Cardiac septum (tissue), 1 donor: ENCODE results near the gene AOX1. TPM values are rescaled to one million over a fixed set of nuclear protein-coding genes. Genes with fewer than 3 reads are reported as not detected.
"Not testable (repeated sequence)": the region's sequence is repeated elsewhere in the genome, so short reads cannot be mapped to it uniquely, and the experiment has no call there.

Source experiments
- DNase-seq: peaks from one replicate; pipeline ENCODE4 v3.0.0-alpha.2; 2020; ENCODE audit warnings: low spot score
- intact Hi-C: fragments of 100-400 bp; cut with DNase I; formaldehyde crosslinking; loops from one replicate; pipeline ENCODE4 v1.14.0; 2022
- total RNA-seq: library from RNA; stranded (reverse); fragmentation: NEBNext Ultra II Directional; extraction: Animal tissue kit (Norgen Biotek cat#: 25700); gene quantifications from one replicate; pipeline ENCODE4 v1.2.1, GENCODE V29; 2021
- donor health status: DM: no; HTN: no; CAD: no.

Gene AOX1
- total RNA-seq, 1 donor from 2014 or later, result 1.5 TPM

- DNase-seq, result no peak
- intact Hi-C loops, result no loop called here
Measured at GRCh38 chr2:200599206-200599605, 13.4 kb downstream of the AOX1 start.

GRCh38 chr2:200600549-200601225 lies 14.9 kb downstream of the AOX1 start:
- no peak for DNase-seq
- intact Hi-C loops, result no loop called here

- DNase-seq, result no peak
- intact Hi-C loops, result no loop called here
Measured at GRCh38 chr2:200602584-200602983, 16.8 kb downstream of the AOX1 start.

- intact Hi-C loops, result no loop called here
- no peak for DNase-seq
Measured at GRCh38 chr2:200603972-200604371, 18.2 kb downstream of the AOX1 start.

GRCh38 chr2:200604571-200605255 lies 18.9 kb downstream of the AOX1 start:
- intact Hi-C loops, result no loop called here
- DNase-seq, result no peak

- intact Hi-C loops, result no loop called here
- no peak for DNase-seq
Measured at GRCh38 chr2:200608341-200609027, 22.7 kb downstream of the AOX1 start.

- intact Hi-C loops, result no loop called here
- no peak for DNase-seq
Measured at GRCh38 chr2:200609028-200609614, 23.3 kb downstream of the AOX1 start.

- DNase-seq, intact Hi-C loops: not testable (repeated sequence)
Measured at GRCh38 chr2:200610217-200610616, 24.4 kb downstream of the AOX1 start.

- intact Hi-C loops, result no loop called here
- DNase-seq, result no peak
Measured at GRCh38 chr2:200613692-200614091, 27.9 kb downstream of the AOX1 start.

- intact Hi-C loops, result no loop called here
- no peak for DNase-seq
Measured at GRCh38 chr2:200614249-200614648, 28.4 kb downstream of the AOX1 start.

GRCh38 chr2:200615247-200615646 lies 29.4 kb downstream of the AOX1 start:
- no peak for DNase-seq
- intact Hi-C loops, result no loop called here

- DNase-seq, result no peak
- intact Hi-C loops, result no loop called here
Measured at GRCh38 chr2:200616193-200616592, 30.4 kb downstream of the AOX1 start.

GRCh38 chr2:200616656-200617055 lies 30.8 kb downstream of the AOX1 start:
- DNase-seq, result no peak
- intact Hi-C loops, result no loop called here

- DNase-seq, result no peak
- intact Hi-C loops, result no loop called here
Measured at GRCh38 chr2:200617156-200618053, 31.6 kb downstream of the AOX1 start.

GRCh38 chr2:200618054-200618419 lies 32.2 kb downstream of the AOX1 start:
- DNase-seq, result no peak
- intact Hi-C loops, result no loop called here

- intact Hi-C loops, result no loop called here
- DNase-seq, result no peak
Measured at GRCh38 chr2:200618590-200619021, 32.8 kb downstream of the AOX1 start.

GRCh38 chr2:200619279-200619678 lies 33.5 kb downstream of the AOX1 start:
- DNase-seq, result no peak
- intact Hi-C loops, result no loop called here

- intact Hi-C loops, result no loop called here
- no peak for DNase-seq
Measured at GRCh38 chr2:200620606-200621390, 35.0 kb downstream of the AOX1 start.

- DNase-seq, result no peak
- intact Hi-C loops, result no loop called here
Measured at GRCh38 chr2:200622106-200622505, 36.3 kb downstream of the AOX1 start.
